Subcutaneous adipose tissue (tissue), 4 donors: ENCODE data around the gene DNAH8. TPM values are rescaled to one million over a fixed set of nuclear protein-coding genes. Genes with fewer than 3 reads are reported as not detected.

Experiments used
- CTCF ChIP-seq: fragments of 450-650 bp; IDR thresholded peaks from one replicate; pipeline ENCODE4 v1.5.1; 2016; ENCODE audit warnings: low read depth, mild to moderate bottlenecking, control low read depth, antibody characterized with exemption, moderate library complexity
- total RNA-seq, 4 donors: library from RNA; depleted of rRNA; stranded (reverse); fragments of >200 nt; gene quantifications; one replicate each; pipeline ENCODE4 v1.1.0, GENCODE V29; 2016

DNAH8 gene
- total RNA-seq, 4 donors from 2014 or later = not detected

GRCh38 chr6:39072830-39073229 is 357.7 kb downstream of the DNAH8 start:
- no peak for TF ChIP-seq CTCF

- no peak for TF ChIP-seq CTCF
Observed at GRCh38 chr6:39073471-39074355, 358.6 kb downstream of the DNAH8 start.

GRCh38 chr6:39074486-39074885 is 359.4 kb downstream of the DNAH8 start:
- TF ChIP-seq CTCF = no peak

- no peak for TF ChIP-seq CTCF
Observed at GRCh38 chr6:39075010-39075686, 360.0 kb downstream of the DNAH8 start.

GRCh38 chr6:39075807-39076622 is 360.9 kb downstream of the DNAH8 start:
- no peak for TF ChIP-seq CTCF

GRCh38 chr6:39076623-39077535 is 361.8 kb downstream of the DNAH8 start:
- TF ChIP-seq CTCF = no peak
